ENCODE results near the gene METTL8. TPM values are rescaled to one million over a fixed set of nuclear protein-coding genes. Genes with fewer than 3 reads are reported as not detected.
"Not testable (repeated sequence)": the region's sequence is repeated elsewhere in the genome, so short reads cannot be mapped to it uniquely, and the experiment has no call there.

METTL8 gene
- total and polyA plus RNA-seq, 9 donors = 8.0 to 17.6 (median 12.4) TPM

DNA sequence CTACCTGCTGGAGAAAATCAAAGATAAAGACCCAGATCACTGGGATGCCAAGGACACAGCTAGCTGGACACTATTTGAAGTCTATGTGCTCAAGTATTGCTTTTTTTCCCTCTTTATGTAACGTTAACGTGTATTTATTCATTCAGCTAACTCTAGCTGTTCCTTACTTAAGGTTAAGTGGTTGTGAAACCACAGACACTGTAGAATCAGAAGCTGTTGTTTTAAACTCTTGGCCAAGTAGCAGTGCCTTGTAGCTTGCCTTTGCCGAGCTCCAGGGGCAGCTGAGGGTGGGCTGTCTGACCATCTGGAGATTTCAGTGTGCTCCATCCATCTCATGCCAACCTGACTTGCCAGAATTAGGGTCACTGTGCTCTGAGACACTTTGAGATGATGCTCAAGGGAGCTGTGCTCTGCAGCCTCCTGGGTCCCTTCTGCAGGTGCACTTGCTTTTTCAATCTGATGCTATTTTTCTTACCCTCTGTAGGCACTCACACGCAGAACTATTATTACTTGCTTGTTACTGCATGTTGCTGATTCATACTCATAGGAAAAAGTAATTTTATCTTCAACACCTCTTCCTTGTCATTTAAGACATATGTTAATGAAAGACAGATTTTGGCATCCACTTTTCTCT is 116.2 kb downstream of the METTL8 start:
- peaks cover 2% of the 10 kb centered on the region for H3K36me3 ChIP-seq (ENCODE audit: control insufficient read depth, insufficient read depth, low read length)
- no peak for DNase-seq
- H3K4me3 ChIP-seq (ENCODE audit: low read length) = no peak overlapping the region
- H3K9me3 ChIP-seq (replicated peaks; ENCODE audit: control insufficient read depth, low read depth, low read length) = no peaks in the 10 kb centered on the region
- H3K4me1 ChIP-seq (ENCODE audit: control insufficient read depth, insufficient read depth, low read length) = peaks cover 9% of the 10 kb centered on the region
- peak overlapping the region; percentile 22 for H3K27ac ChIP-seq (ENCODE audit: low read length)
- H3K27me3 ChIP-seq (ENCODE audit: control insufficient read depth, insufficient read depth, low read length) = no peaks in the 10 kb centered on the region
- 53% methylated on average over 1 of the region's 4 CpGs for WGBS (ENCODE audit: insufficient coverage)

DNA sequence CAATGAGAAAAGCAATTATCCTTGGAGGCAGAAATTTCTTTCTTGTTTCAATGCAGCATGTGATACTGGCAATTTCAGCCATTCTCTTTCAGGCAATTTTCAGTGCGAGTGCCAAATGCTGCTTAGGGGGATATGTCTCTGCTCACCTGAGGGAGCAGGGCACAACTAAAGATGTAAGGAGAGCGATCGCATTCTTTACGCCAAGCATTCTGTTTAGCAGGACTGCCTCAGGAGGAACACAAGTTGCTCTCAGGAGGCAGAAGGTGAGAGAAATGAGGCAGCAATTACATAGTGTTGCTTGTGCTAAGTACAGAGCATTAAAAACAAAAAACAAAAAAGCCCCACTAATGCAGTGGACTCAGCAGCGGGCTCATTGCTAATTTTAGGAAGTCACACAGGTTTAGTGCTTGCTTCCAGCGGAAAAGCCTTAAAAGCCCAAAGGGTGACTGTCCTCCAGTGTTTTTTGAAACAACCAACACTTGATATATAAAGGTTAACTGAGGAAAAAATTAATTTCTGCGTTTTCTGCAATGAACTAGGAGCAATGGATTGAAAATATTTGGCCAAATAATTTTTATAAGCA is 116.9 kb downstream of the METTL8 start:
- H3K4me3 ChIP-seq (ENCODE audit: low read length) = no peak overlapping the region
- WGBS (ENCODE audit: insufficient coverage) = 43% methylated on average over 1 of the region's 7 CpGs
- H3K27ac ChIP-seq (ENCODE audit: low read length) = peak overlapping the region; percentile 49
- no peaks in the 10 kb centered on the region for H3K27me3 ChIP-seq (ENCODE audit: control insufficient read depth, insufficient read depth, low read length)
- no peak for DNase-seq
- no peaks in the 10 kb centered on the region for H3K36me3 ChIP-seq (ENCODE audit: control insufficient read depth, insufficient read depth, low read length)
- H3K4me1 ChIP-seq (ENCODE audit: control insufficient read depth, insufficient read depth, low read length) = peaks cover 9% of the 10 kb centered on the region
- H3K9me3 ChIP-seq (replicated peaks; ENCODE audit: control insufficient read depth, low read depth, low read length) = peaks cover 2% of the 10 kb centered on the region

DNA sequence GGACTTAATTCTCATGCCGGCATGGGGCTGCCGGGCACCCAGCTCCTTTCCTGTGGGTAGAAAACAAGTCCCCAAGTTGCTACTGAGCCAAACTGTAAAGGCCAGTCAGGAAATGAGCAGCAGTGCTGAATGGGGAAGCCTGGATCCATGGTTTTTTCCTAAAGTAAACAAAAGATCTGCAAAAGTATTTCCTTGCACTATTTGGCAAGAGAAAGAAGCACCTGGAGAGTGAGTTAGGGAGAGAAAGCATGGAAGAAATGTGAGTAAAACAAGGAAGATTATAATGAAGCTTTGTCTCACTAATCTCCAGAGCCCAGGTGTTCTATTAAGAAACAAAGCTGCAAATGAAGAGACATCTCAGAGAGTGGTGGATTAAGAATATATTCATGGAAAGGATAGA is 117.6 kb downstream of the METTL8 start:
- DNase-seq = peak; percentile 84
- Histone ChIP-seq H3K27ac (ENCODE audit: low read length) (peak overlapping the region; percentile 49), H3K27me3 (ENCODE audit: control insufficient read depth, insufficient read depth, low read length) (no peaks in the 10 kb centered on the region), H3K36me3 (ENCODE audit: control insufficient read depth, insufficient read depth, low read length) (no peaks in the 10 kb centered on the region), H3K4me3 (ENCODE audit: low read length) (no peak overlapping the region), H3K4me1 (ENCODE audit: control insufficient read depth, insufficient read depth, low read length) (peaks cover 9% of the 10 kb centered on the region), H3K9me3 (replicated peaks; ENCODE audit: control insufficient read depth, low read depth, low read length) (peaks cover 2% of the 10 kb centered on the region)
- 24% methylated on average over 2 of the region's 2 CpGs for WGBS (ENCODE audit: insufficient coverage)

DNA sequence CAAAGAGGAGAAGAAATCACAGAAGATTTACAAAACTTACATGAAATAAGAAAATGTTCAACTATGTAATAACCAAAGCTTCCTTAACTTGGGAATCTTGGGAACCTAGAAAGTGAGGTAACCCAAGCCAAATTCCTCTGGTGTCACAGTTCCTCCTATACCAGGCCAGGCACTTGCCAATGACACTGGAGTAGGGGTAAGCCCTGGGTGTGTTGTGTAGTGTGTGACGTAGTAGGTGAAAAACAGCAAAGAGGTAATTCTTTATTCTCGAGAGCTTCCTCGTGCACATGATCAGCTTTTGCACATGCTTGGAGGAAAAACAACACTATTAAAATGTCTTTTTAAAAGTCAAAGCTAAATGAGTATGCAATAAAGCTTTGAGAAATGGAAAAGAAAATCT is 118.0 kb downstream of the METTL8 start:
- peaks cover 3% of the 10 kb centered on the region for H3K9me3 ChIP-seq (replicated peaks; ENCODE audit: control insufficient read depth, low read depth, low read length)

DNA sequence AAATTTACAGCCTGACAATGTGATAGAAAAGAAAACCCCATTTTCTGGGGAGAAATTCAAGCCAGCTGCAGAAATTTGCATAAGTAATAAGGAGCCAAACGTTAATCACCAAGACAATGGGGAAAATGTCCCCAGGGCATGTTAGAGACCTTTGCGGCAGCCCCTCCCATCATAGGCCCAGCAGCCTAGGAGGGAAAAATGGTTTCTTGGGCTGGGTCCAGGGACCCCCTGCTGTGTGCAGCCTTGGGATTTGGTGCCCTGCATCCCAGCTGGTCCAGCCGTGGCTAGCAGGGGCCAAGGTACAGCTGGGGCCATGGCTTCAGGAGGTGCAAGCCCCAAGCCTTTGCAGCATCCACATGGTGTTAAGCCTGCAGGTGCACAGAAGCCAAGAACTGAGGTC is 121.6 kb downstream of the METTL8 start:
- H3K9me3 ChIP-seq (replicated peaks; ENCODE audit: control insufficient read depth, low read depth, low read length); H3K36me3 ChIP-seq (ENCODE audit: control insufficient read depth, insufficient read depth, low read length); H3K27ac ChIP-seq (ENCODE audit: low read length); DNase-seq; H3K4me3 ChIP-seq (ENCODE audit: low read length); H3K27me3 ChIP-seq (ENCODE audit: control insufficient read depth, insufficient read depth, low read length); H3K4me1 ChIP-seq (ENCODE audit: control insufficient read depth, insufficient read depth, low read length): not testable (repeated sequence)
- 82% methylated on average over 3 of the region's 3 CpGs for WGBS (ENCODE audit: insufficient coverage)

More for the DNA sequence above, 118.0 kb downstream of the METTL8 start:
- no peak overlapping the region for H3K4me3 ChIP-seq (ENCODE audit: low read length)
- H3K27ac ChIP-seq (ENCODE audit: low read length) = peak overlapping the region; percentile 54
- peak; percentile 70 for DNase-seq
- H3K36me3 ChIP-seq (ENCODE audit: control insufficient read depth, insufficient read depth, low read length) = no peaks in the 10 kb centered on the region
- H3K27me3 ChIP-seq (ENCODE audit: control insufficient read depth, insufficient read depth, low read length) = no peaks in the 10 kb centered on the region
- no CpG with 5 or more reads among the region's 3 CpGs for whole genome bisulfite sequencing (ENCODE audit: insufficient coverage)
- H3K4me1 ChIP-seq (ENCODE audit: control insufficient read depth, insufficient read depth, low read length) = peaks cover 9% of the 10 kb centered on the region

DNA sequence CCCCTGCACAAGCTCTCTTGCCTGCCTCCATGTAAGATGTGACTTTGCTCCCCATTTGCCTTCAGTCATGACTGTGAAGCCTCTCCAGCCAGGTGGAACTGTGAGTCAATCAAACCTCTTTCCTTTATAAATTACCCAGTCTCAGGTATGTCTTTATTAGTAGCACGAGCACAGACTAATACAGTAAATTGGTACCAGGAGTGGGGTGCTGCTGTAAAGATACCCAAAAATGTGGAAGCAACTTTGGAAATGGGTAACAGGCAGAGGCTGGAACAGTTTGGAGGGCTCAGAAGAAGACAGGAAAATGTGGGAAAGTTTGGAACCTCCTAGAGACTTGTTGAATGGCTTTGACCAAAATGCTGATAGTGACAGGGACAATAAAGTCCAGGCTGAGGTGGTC is 122.2 kb downstream of the METTL8 start:
- WGBS (ENCODE audit: insufficient coverage) = no CpG with 5 or more reads among the region's 1 CpG
- DNase-seq; H3K27me3 ChIP-seq (ENCODE audit: control insufficient read depth, insufficient read depth, low read length); H3K4me3 ChIP-seq (ENCODE audit: low read length); H3K36me3 ChIP-seq (ENCODE audit: control insufficient read depth, insufficient read depth, low read length); H3K4me1 ChIP-seq (ENCODE audit: control insufficient read depth, insufficient read depth, low read length); H3K27ac ChIP-seq (ENCODE audit: low read length); H3K9me3 ChIP-seq (replicated peaks; ENCODE audit: control insufficient read depth, low read depth, low read length): not testable (repeated sequence)

DNA sequence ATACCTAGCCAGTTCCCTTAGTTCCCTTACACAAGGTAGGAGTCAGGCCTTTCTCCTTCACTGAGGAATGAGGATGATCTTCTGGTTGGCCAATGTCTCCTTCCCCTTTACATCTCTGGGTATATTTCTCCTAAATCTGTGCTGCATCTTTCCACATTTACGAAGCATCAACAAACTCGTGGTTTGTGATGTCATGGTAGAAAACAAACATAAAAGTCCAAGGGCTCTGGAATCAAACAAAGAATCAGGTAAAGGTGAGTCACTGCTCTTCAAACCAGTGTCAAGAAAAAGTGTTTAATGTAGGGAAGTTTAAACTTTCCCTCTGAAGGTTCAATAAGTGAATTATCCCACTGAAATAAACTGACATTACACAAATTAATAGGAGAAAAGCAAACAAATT is 122.9 kb downstream of the METTL8 start:
- Histone ChIP-seq H3K9me3 (replicated peaks; ENCODE audit: control insufficient read depth, low read depth, low read length) (peaks cover 3% of the 10 kb centered on the region), H3K27me3 (ENCODE audit: control insufficient read depth, insufficient read depth, low read length) (no peaks in the 10 kb centered on the region), H3K27ac (ENCODE audit: low read length) (no peak overlapping the region), H3K4me1 (ENCODE audit: control insufficient read depth, insufficient read depth, low read length) (peaks cover 2% of the 10 kb centered on the region), H3K36me3 (ENCODE audit: control insufficient read depth, insufficient read depth, low read length) (no peaks in the 10 kb centered on the region), H3K4me3 (ENCODE audit: low read length) (no peak overlapping the region)
- no CpG with 5 or more reads among the region's 2 CpGs for WGBS (ENCODE audit: insufficient coverage)
- no peak for DNase-seq

DNA sequence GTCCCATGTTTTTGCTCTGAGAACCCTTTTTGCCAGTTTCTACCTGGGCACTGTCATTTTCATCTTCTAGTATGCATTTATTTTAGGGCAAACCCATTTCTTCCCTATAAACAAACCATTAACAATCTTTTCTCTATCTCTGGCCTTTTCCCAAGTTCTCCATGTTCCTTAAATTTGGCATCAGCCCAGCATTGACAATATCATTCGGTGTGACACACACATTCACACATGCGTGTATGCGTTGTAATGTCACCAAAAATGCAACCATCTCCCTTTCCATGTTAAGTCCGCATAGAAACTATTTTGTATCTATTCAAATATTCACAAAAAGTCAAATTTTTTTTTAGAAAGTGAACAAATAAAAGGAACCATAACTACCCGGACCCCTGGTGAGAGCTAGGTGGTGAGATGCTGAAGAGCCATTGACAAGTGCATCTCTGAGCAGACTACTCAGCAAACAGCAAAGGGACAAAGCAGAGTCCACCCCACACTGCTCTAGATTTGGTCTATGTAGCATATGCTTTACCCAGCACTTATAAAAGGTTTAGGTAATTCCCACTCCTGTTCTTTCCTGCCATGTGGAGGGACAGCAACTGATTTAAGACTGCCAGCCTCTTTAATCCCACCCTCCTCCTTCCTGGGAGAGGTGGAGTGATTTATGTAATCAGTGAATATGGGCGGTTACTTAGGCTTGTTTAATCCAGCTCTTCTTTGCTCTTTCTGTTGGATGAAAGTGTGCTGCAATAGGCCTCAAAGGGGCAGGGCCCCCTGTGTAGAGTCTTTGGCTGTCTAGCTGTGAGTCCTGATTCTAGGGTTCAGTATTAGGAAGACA is 124.1 kb downstream of the METTL8 start:
- DNase-seq = no peak
- Histone ChIP-seq H3K4me3 (ENCODE audit: low read length) (no peak overlapping the region), H3K9me3 (replicated peaks; ENCODE audit: control insufficient read depth, low read depth, low read length) (peaks cover 3% of the 10 kb centered on the region), H3K27ac (ENCODE audit: low read length) (no peak overlapping the region), H3K36me3 (ENCODE audit: control insufficient read depth, insufficient read depth, low read length) (no peaks in the 10 kb centered on the region), H3K4me1 (ENCODE audit: control insufficient read depth, insufficient read depth, low read length) (no peaks in the 10 kb centered on the region), H3K27me3 (ENCODE audit: control insufficient read depth, insufficient read depth, low read length) (no peaks in the 10 kb centered on the region)
- WGBS (ENCODE audit: insufficient coverage) = 88% methylated on average over 3 of the region's 6 CpGs

DNA sequence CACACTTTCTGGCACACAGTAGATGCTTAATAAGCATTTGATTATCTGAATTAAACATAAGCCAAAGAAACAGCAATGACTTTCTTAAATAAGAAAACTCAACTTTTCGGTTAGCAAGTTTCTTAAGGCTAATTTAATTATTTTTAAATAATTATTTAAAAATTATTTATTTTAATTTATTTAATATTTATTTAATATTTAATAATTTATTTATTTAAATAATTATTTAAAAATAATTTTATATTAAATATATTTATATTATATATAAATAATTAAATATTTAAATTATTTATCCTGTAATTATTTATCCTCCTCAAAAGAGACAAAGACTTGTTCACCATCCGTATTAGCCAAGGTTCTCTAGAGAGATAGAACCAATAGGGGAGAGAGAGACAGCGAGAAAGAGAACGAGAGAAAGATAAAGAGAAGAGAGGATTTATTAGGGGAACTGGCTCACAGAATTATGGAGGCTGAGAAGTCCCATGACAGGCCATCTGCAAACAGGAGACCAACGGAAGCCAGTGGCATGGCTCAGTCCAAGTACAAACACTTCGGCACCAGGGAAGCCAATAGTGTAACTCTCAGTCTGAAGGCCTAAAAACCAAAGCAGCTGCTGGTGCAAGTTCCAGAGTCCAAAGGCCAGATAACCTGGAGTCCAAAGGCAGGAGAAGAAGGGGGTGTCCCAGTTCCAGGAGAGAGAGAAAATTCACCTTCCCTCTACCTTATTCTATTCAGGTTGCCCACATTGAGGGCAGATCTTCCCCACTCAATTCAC is 125.3 kb downstream of the METTL8 start:
- Histone ChIP-seq H3K9me3 (replicated peaks; ENCODE audit: control insufficient read depth, low read depth, low read length) (peaks cover 3% of the 10 kb centered on the region), H3K27me3 (ENCODE audit: control insufficient read depth, insufficient read depth, low read length) (no peaks in the 10 kb centered on the region), H3K27ac (ENCODE audit: low read length) (no peak overlapping the region), H3K36me3 (ENCODE audit: control insufficient read depth, insufficient read depth, low read length) (no peaks in the 10 kb centered on the region), H3K4me1 (ENCODE audit: control insufficient read depth, insufficient read depth, low read length) (no peaks in the 10 kb centered on the region), H3K4me3 (ENCODE audit: low read length) (no peak overlapping the region)
- no peak for DNase-seq
- WGBS (ENCODE audit: insufficient coverage) = 80% methylated on average over 4 of the region's 6 CpGs

DNA sequence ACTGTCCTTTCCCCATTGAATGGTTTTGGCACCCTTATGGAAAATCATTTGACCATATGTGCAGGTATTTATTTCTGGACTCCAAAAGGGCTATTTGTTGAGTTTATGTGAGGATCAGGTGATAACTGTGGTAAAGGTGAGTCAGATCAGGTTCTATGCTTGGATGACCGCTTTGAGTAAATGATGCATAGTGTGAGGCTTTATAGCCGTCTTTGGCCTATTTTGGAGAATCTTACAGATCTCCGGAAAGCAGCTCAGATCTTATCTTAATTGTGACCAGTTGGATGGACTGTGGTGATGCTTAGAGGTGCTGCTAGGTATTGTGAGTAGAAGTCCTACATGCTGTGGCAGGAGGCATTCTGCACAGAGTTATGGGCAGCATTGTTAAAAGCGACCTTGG is 126.2 kb downstream of the METTL8 start:
- 89% methylated on average over 4 of the region's 4 CpGs for WGBS (ENCODE audit: insufficient coverage)

More for the DNA sequence above, 126.2 kb downstream of the METTL8 start:
- Histone ChIP-seq H3K4me1 (ENCODE audit: control insufficient read depth, insufficient read depth, low read length) (no peaks in the 10 kb centered on the region), H3K36me3 (ENCODE audit: control insufficient read depth, insufficient read depth, low read length) (no peaks in the 10 kb centered on the region), H3K27me3 (ENCODE audit: control insufficient read depth, insufficient read depth, low read length) (no peaks in the 10 kb centered on the region), H3K4me3 (ENCODE audit: low read length) (no peak overlapping the region), H3K27ac (ENCODE audit: low read length) (no peak overlapping the region), H3K9me3 (replicated peaks; ENCODE audit: control insufficient read depth, low read depth, low read length) (peaks cover 3% of the 10 kb centered on the region)
- no peak for DNase-seq
